Uterus (tissue), 2 donors: ENCODE results near the gene CAMKV.

Source experiments
- CTCF ChIP-seq, 4 experiments: fragments of 200-600 bp in 2 of 4; fragments of 450-650 bp in 2 of 4; sonication (generic) in 2 of 4; IDR thresholded peaks; one replicate each; pipeline ENCODE4 v1.5.1; 2016 to 2019; ENCODE audit warnings: antibody characterized with exemption in 4 of 4, mild to moderate bottlenecking in 2 of 4, moderate library complexity in 1 of 4
- POLR2A ChIP-seq, 2 donors: fragments of 450-650 bp; IDR thresholded peaks; one replicate each; pipeline ENCODE4 v1.6.1; 2016; ENCODE audit warnings: antibody characterized with exemption in 2 of 2, mild to moderate bottlenecking in 1 of 2, moderate library complexity in 1 of 2

DNA sequence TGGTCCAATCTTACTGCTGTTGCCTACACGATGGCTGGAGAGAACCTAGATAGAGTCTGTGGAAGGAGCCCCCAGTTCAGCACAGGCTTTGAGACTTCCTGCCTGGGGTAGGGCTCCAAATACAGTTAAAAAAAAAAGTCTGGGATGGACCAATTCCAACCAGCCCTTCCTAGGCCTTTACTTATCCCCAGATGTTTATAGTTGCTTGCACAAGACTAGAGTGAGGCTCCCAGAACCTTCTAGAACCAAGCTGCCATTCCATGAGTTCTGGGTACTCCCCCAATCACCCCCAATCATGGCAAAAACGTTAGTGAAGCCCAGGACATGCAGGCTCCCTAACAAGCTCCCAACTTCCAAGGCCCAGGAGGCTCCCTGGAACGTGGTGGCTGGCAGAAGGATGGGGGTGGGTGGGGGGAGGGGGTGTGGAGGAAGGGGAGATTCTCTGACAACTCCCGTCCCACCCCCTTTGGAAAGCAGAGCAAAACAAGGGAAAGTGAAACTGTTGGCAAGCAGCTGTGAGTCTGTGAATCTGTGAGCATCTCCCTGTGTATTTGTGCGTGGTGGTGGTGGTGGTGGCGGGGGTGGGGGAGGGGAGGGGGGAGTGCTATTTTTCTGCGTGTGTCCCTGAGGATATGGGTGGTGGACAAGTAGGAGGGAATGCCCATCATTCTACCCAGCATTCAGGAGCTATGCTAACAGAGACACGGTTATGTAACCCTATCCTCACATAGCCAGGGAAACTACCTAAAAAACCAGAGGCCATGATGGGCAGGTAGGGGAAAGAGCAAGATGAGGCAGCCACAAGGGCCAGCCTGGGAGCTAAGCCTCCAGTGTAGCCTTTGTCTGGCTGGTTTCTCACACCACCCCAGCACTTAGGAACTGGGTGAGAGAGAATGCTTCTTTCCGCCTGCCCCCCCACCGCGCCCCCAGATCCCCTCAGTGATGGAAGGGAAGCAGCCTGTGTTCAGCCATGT, 31.9 kb upstream of the CAMKV start:
- no peak for TF ChIP-seq CTCF (IDR thresholded peaks at IDR 0.05)
- no peak for TF ChIP-seq POLR2A (IDR thresholded peaks at IDR 0.05)
